Measurements from ENCODE around the gene TMTC1.

DNA sequence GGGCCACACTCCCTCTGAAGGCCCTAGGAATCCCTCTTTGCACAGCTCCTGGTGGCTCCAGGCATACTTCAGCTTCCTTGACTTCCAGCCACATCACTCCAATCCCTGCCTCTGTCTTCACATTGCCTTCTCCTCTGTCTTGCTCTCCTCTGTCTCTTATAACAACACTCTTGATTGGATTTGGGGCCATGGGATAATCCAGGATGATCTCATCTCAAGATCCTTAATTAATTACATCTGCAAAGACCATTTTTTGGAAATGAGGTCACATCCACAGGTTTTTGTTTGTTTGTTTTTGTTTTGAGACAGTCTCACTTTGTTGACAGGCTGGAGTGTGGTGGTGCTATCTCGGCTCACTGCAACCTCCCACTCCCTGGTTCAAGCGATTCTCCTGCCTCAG is 88.7 kb downstream of the TMTC1 start:
- TF ChIP-seq CTCF (IDR thresholded peaks at IDR 0.05; ENCODE audit: poor library complexity), result no peak
- TF ChIP-seq EZH2 (IDR thresholded peaks at IDR 0.05; ENCODE audit: borderline replicate concordance), result no peak
- TF ChIP-seq EZH2phosphoT487 (IDR thresholded peaks at IDR 0.05; ENCODE audit: low read depth, severe bottlenecking, unreplicated experiment), result no peak

Data from hepatocyte (in vitro differentiated cells).